GM06990 (cell line): ENCODE measurements around the gene ODAD4.
"Not testable (repeated sequence)": the region's sequence is repeated elsewhere in the genome, so short reads cannot be mapped to it uniquely, and the experiment has no call there.

Experiments
- DNase-seq: peaks from one replicate; pipeline ENCODE4 v3.0.0-alpha.2; 2011; ENCODE audit not compliant: insufficient read length; ENCODE audit errors: extremely low read depth
- H3K27me3 ChIP-seq: replicated peaks from 2 replicates; pipeline ENCODE4 v1.6.0; 2011; ENCODE audit warnings: low read length; ENCODE audit not compliant: control insufficient read depth, insufficient read depth
- H3K36me3 ChIP-seq: 2 replicates; pipeline ENCODE4 v1.5.1; 2011; ENCODE audit warnings: low read length; ENCODE audit not compliant: control insufficient read depth, insufficient read depth
- H3K4me3 ChIP-seq: replicated peaks from 2 replicates; pipeline ENCODE4 v1.5.1; 2011; ENCODE audit warnings: low read depth, mild to moderate bottlenecking, control low read depth, low read length
- CTCF ChIP-seq: IDR thresholded peaks from 2 replicates; pipeline ENCODE4 v1.5.1; 2011; ENCODE audit warnings: low read length, control low read depth, mild to moderate bottlenecking, inconsistent platforms; ENCODE audit not compliant: insufficient read depth, poor library complexity, severe bottlenecking

The ODAD4 gene

GRCh38 chr17:42010898-42011516 is 80.6 kb downstream of the ODAD4 start:
- Histone ChIP-seq H3K27me3 (no peaks in the 10 kb centered on the region), H3K4me3 (no peak overlapping the region), H3K36me3 (no peaks in the 10 kb centered on the region; the same call in 1 of the 2 replicates)
- no peak for DNase-seq
- no peak for TF ChIP-seq CTCF

GRCh38 chr17:42012363-42012762 is 81.9 kb downstream of the ODAD4 start:
- not testable (repeated sequence) for H3K27me3 ChIP-seq, DNase-seq, H3K36me3 ChIP-seq, H3K4me3 ChIP-seq

- not testable (repeated sequence) for H3K27me3 ChIP-seq, H3K36me3 ChIP-seq, H3K4me3 ChIP-seq
Measured at GRCh38 chr17:42013740-42014139, 83.3 kb downstream of the ODAD4 start.

More at GRCh38 chr17:42013740-42014139, 83.3 kb downstream of the ODAD4 start:
- DNase-seq = not testable (repeated sequence)
